Measurements from ENCODE around the gene FAM43B. TPM values are rescaled to one million over a fixed set of nuclear protein-coding genes. Genes with fewer than 3 reads are reported as not detected.

The FAM43B gene
- polyA plus RNA-seq, 1 experiment: not detected

DNA sequence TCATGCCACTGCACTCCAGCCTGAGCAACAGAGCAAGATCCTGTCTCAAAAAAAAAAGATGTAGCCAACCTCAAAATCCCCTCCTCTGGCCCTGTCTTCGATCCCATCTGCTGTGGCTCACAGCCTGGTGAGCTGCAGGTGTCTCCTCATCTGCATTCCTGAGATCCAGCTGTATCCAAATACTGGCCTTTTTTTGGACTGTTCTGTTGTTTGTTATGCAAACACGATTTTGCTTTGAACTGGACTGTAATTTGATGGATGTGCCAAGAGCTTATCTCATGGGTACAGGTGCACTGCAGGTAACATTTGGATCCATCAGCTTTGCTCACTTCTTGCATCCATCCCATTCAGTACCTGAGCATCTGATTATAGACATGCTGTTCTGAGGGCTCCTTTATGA lies 14.1 kb upstream of the FAM43B start:
- H3K27me3 ChIP-seq (ENCODE audit: control insufficient read depth, insufficient read depth, low read length): peaks cover 28% of the 10 kb centered on the region

DNA sequence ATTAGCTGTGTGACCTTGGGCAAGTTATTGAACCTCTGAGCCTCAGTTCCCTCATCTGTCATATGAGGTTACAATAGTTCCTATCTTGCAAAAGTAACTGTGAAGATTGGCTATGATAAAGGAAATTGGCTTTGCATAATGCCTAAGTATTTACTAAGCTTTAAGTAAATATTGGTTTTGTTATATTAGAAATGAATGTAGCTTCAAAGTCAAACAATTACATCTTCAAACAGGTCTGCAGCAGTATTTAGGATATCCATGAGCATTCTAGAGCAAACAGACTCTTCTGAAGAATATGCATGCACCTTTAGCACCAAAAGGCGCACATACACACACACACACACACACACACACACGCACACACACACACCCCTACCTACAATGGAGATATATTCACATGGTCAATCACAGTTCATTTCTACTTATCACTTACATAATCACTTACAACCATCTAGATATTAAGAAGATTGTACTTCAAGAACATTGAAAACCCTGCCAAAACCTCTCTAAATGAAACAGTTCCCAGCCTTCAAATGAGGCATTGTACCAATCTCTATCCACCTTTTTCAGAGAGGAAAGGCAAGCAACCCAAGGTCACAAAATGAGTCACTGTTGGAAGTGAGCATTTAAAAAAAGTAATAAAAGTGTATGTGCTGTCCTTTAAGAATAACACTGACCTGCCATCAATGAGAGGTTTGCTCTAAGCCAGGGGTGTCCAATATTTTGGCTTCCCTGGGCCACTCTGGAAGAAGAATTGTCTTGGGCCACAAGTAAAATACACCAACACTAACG lies 13.4 kb upstream of the FAM43B start:
- Histone ChIP-seq H3K4me3 (ENCODE audit: low read depth, low read length) (no peak overlapping the region), H3K36me3 (ENCODE audit: control insufficient read depth, insufficient read depth, low read length) (no peaks in the 10 kb centered on the region), H3K27me3 (ENCODE audit: control insufficient read depth, insufficient read depth, low read length) (peaks cover 25% of the 10 kb centered on the region)
- TF ChIP-seq, protein P1, sequence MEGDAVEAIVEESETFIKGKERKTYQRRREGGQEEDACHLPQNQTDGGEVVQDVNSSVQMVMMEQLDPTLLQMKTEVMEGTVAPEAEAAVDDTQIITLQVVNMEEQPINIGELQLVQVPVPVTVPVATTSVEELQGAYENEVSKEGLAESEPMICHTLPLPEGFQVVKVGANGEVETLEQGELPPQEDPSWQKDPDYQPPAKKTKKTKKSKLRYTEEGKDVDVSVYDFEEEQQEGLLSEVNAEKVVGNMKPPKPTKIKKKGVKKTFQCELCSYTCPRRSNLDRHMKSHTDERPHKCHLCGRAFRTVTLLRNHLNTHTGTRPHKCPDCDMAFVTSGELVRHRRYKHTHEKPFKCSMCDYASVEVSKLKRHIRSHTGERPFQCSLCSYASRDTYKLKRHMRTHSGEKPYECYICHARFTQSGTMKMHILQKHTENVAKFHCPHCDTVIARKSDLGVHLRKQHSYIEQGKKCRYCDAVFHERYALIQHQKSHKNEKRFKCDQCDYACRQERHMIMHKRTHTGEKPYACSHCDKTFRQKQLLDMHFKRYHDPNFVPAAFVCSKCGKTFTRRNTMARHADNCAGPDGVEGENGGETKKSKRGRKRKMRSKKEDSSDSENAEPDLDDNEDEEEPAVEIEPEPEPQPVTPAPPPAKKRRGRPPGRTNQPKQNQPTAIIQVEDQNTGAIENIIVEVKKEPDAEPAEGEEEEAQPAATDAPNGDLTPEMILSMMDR (IDR thresholded peaks at IDR 0.05; ENCODE audit: insufficient read depth, low read depth, low read length): no peak
- no peak for DNase-seq (ENCODE audit: low read depth)
- ChIA-PET POLR2A (no interaction called here), CTCF (interaction anchor here (1.1 kb wide), 1 partner anchor 11 kb away, joined by 4 read pairs; no protein-coding TSS in a partner anchor)

More for the DNA sequence above, 14.1 kb upstream of the FAM43B start:
- TF ChIP-seq, protein P1 (IDR thresholded peaks at IDR 0.05; ENCODE audit: insufficient read depth, low read depth, low read length): no peak
- DNase-seq (ENCODE audit: low read depth): no peak
- no peaks in the 10 kb centered on the region for H3K36me3 ChIP-seq (ENCODE audit: control insufficient read depth, insufficient read depth, low read length)
- no peak overlapping the region for H3K4me3 ChIP-seq (ENCODE audit: low read depth, low read length)
- ChIA-PET POLR2A (no interaction called here), CTCF (interaction anchor here (1.1 kb wide), 1 partner anchor 11 kb away, joined by 4 read pairs; no protein-coding TSS in a partner anchor)

DNA sequence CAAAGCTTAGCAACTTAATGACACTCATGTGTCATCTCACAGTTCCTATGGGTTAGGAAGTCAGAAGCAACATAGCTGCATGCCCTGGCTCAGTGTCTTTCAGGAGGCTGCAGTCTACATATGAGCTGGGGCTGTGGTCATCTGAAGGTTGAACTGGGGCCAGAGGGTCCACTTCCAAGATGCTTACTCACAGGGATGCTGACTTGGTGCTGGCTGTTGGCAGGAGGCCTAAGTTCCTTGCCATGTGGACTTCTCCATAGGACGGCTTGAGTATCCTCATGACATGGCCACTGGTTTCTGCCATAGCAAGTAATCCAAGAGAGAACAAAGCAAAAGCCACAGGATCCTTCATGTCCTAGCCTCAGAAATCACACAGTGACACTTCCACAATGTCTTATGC lies 12.1 kb upstream of the FAM43B start:
- CTCF ChIA-PET: no interaction called here
- no peak for DNase-seq (ENCODE audit: low read depth)

DNA sequence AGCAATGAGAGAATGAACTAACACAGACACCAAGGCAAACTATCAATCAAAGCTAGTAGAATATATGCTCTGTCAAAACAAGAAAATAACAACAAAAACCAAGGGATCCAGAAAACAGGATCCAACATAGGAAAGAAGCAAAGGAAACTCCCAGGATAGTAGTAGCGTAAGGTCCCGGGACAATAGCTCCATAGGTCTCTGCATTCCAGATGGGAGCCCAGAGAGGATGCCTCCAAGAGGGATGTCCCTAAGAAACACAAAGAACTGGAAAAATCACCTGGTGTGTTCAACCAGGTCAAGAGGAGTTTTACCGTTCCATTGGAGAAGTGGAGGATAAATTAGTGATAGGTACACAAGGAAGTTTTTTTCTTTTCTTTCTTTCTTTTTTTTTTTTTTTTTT lies 5.7 kb upstream of the FAM43B start:
- TF ChIP-seq, protein P1 (IDR thresholded peaks at IDR 0.05; ENCODE audit: insufficient read depth, low read depth, low read length): no peak
- POLR2A ChIA-PET: no interaction called here
- no peaks in the 10 kb centered on the region for H3K36me3 ChIP-seq (ENCODE audit: control insufficient read depth, insufficient read depth, low read length)
- CTCF ChIA-PET: no interaction called here
- DNase-seq (ENCODE audit: low read depth): no peak
- H3K27me3 ChIP-seq (ENCODE audit: control insufficient read depth, insufficient read depth, low read length): peaks cover 22% of the 10 kb centered on the region
- H3K4me3 ChIP-seq (ENCODE audit: low read depth, low read length): no peak overlapping the region

More for the DNA sequence above, 12.1 kb upstream of the FAM43B start:
- Histone ChIP-seq H3K36me3 (ENCODE audit: control insufficient read depth, insufficient read depth, low read length) (no peaks in the 10 kb centered on the region), H3K27me3 (ENCODE audit: control insufficient read depth, insufficient read depth, low read length) (peaks cover 17% of the 10 kb centered on the region), H3K4me3 (ENCODE audit: low read depth, low read length) (no peak overlapping the region)
- TF ChIP-seq, protein P1 (IDR thresholded peaks at IDR 0.05; ENCODE audit: insufficient read depth, low read depth, low read length): no peak
- POLR2A ChIA-PET: no interaction called here

DNA sequence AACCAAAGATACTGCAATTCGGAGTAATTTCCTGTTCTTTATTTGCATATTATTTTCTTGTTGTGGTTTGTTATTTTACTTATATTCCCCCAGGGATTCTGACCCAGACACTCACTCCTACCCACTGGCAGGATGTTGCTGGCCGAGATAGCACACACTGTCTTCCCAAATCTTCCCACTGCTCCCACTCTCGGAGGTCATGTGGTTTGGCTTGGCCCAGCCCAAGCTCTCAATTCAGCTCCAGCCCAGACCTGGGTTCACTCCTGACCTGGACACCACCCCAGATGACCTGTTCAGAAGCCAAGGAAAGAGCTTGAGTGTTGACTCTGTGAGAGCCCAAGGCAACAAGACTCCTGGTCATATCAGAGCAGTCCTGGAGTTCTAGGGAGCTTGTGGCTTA lies 1.2 kb upstream of the FAM43B start:
- ChIA-PET POLR2A (no interaction called here), CTCF (interaction anchor here (0.9 kb wide), 1 partner anchor 24 kb away, joined by 3 read pairs; no protein-coding TSS in a partner anchor)
- TF ChIP-seq, protein P1 (IDR thresholded peaks at IDR 0.05; ENCODE audit: insufficient read depth, low read depth, low read length): no peak
- no peak for DNase-seq (ENCODE audit: low read depth)
- H3K36me3 ChIP-seq (ENCODE audit: control insufficient read depth, insufficient read depth, low read length): no peaks in the 10 kb centered on the region
- no peak overlapping the region for H3K4me3 ChIP-seq (ENCODE audit: low read depth, low read length)
- peaks cover 43% of the 10 kb centered on the region for H3K27me3 ChIP-seq (ENCODE audit: control insufficient read depth, insufficient read depth, low read length)

Data from BJ (cell line).